Measurements from ENCODE around the gene TIGD2.

- TF ChIP-seq CTCF (IDR thresholded peaks at IDR 0.05) (no peak), EP300 (IDR thresholded peaks at IDR 0.05) (no peak), POLR2AphosphoS5 (IDR thresholded peaks at IDR 0.05) (no peak)
Observed at GRCh38 chr4:89077761-89078160, 33.6 kb upstream of the TIGD2 start.
